ENCODE measurements around the gene OR52H1. TPM values are rescaled to one million over a fixed set of nuclear protein-coding genes. Genes with fewer than 3 reads are reported as not detected.
"Not testable (repeated sequence)": the region's sequence is repeated elsewhere in the genome, so short reads cannot be mapped to it uniquely, and the experiment has no call there.

The OR52H1 gene
- total RNA-seq (2014; rRNA removed; shearing (Covaris generic)): not detected in 2 replicates

- no peaks in the 10 kb centered on the region for H3K9me3 ChIP-seq (replicated peaks)
- no peak for DNase-seq (ENCODE audit: low read depth in 1 of 2, low spot score in 2 of 2)
- H3K27me3 ChIP-seq (replicated peaks): no peaks in the 10 kb centered on the region
- no peak within 1 kb of the TSS for H3K27ac ChIP-seq
- no peak within 1 kb of the TSS for H3K4me3 ChIP-seq
- peaks cover 11% of the 10 kb centered on the region; the same call in 1 of the 2 replicates for H3K4me1 ChIP-seq (replicated peaks)
- H3K36me3 ChIP-seq: no peaks in the 10 kb centered on the region
Observed at GRCh38 chr11:5548440-5548839, at the start of gene OR52H1. OR52H1 (minus strand) TSS chr11:5548540; CDS start chr11:5545505, 3,035 bp downstream.

GRCh38 chr11:5597953-5598352, 49.6 kb upstream of the OR52H1 start:
- DNase-seq (ENCODE audit: low read depth in 1 of 2, low spot score in 2 of 2): no peak

DNA sequence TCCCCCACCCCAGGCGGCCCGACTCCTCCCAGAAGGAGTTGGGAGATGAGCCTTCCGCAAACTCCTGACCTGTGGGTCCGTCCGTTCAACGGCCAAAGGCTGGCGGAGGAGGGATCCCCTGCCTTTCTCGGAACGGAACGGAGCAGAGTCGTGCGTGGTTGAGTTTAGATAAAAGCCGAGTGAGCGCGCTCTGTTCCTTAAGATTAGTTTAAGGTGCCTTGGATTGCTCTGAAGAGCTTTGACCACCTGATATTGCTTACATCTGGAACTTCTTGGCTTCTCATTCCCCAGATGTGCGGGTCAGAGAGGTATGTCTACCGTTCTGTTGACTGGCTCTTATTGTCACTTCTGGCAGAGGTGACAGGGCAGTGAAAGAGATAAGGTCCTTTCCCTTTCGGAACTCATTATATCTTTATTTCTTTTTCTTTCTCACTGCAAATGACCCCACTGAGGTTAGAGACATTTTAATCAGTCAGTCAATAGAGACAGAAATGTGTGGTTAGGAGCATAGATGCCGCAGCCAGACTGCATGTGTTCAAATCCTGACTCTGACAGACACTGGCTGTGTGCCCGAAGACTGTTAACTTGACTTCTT, 48.4 kb upstream of the OR52H1 start, which contains the start of gene TRIM6:
Gene TRIM6, plus strand, starts transcription at position 31 of the 595 bp plus-strand sequence. Its CDS starts 261 bp downstream, at position 292.
- Histone ChIP-seq H3K36me3 (no peaks in the 10 kb centered on the region), H3K4me1 (replicated peaks) (peaks cover 36% of the 10 kb centered on the region), H3K9me3 (replicated peaks) (no peaks in the 10 kb centered on the region), H3K27ac (peak within 1 kb of the TSS; percentile 67), H3K27me3 (replicated peaks) (no peaks in the 10 kb centered on the region), H3K4me3 (peak within 1 kb of the TSS; percentile 52)
- peak; percentile 69 to 80 for DNase-seq (ENCODE audit: low read depth in 1 of 2, low spot score in 2 of 2)

More at GRCh38 chr11:5597953-5598352, 49.6 kb upstream of the OR52H1 start:
- Histone ChIP-seq H3K9me3 (replicated peaks) (no peaks in the 10 kb centered on the region), H3K27ac (no peak overlapping the region), H3K36me3 (no peaks in the 10 kb centered on the region), H3K4me1 (replicated peaks) (peaks cover 43% of the 10 kb centered on the region), H3K27me3 (replicated peaks) (no peaks in the 10 kb centered on the region), H3K4me3 (peak overlapping the region; percentile 52)

DNA sequence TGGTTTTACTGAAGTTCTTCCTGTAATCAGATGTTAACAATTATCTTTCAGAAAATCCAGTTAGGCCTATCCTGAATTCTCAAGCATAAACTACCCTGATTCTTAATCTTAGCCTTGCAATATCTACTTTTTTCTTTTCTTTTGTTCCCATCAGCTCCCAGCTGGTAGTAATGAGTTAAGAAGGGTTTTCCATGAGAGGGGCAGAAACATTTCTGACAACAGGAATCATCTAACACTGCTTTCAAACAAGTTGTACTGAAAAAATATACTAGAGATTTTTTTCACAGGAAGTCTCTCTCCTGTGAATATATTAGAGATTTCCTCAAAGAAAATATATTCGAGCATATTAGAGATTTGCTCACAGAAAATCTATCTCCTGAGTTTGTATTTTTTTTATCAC, 44.8 kb upstream of the OR52H1 start:
- Histone ChIP-seq H3K36me3 (no peaks in the 10 kb centered on the region), H3K4me1 (replicated peaks) (peaks cover 22% of the 10 kb centered on the region), H3K27ac (no peak overlapping the region), H3K9me3 (replicated peaks) (no peaks in the 10 kb centered on the region), H3K4me3 (no peak overlapping the region), H3K27me3 (replicated peaks) (no peaks in the 10 kb centered on the region)
- no peak for DNase-seq (ENCODE audit: low read depth in 1 of 2, low spot score in 2 of 2)

- no peak for DNase-seq (ENCODE audit: low read depth in 1 of 2, low spot score in 2 of 2)
- no peaks in the 10 kb centered on the region for H3K36me3 ChIP-seq
- no peak overlapping the region for H3K4me3 ChIP-seq
- peaks cover 17% of the 10 kb centered on the region for H3K4me1 ChIP-seq (replicated peaks)
- no peak overlapping the region for H3K27ac ChIP-seq
- H3K9me3 ChIP-seq (replicated peaks): no peaks in the 10 kb centered on the region
- H3K27me3 ChIP-seq (replicated peaks): no peaks in the 10 kb centered on the region
Observed at GRCh38 chr11:5592615-5593014, 44.3 kb upstream of the OR52H1 start.

DNA sequence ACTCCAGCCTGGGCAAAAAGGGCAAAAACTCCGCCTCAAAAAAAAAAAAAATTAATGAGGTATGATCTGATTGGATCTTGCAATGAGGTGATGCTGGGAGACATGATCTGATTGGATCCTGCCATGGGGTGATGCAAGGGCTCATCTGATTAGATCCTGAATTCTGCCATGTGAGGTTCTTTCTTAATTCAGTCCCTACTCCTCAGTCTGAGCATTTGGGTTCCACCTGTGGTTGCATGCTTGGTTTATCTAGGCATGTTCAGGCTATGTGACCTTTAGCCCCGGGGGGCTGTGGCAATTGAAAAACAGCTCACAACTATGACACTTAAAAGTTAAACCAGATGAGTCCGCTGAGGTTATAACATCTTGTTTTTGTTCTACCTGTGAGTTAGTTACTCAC, 43.3 kb upstream of the OR52H1 start:
- H3K9me3 ChIP-seq (replicated peaks): no peaks in the 10 kb centered on the region
- H3K4me1 ChIP-seq (replicated peaks): peaks cover 7% of the 10 kb centered on the region
- no peak overlapping the region for H3K4me3 ChIP-seq
- H3K36me3 ChIP-seq: no peaks in the 10 kb centered on the region
- no peak overlapping the region for H3K27ac ChIP-seq
- DNase-seq (ENCODE audit: low read depth in 1 of 2, low spot score in 2 of 2): no peak
- H3K27me3 ChIP-seq (replicated peaks): no peaks in the 10 kb centered on the region

- not testable (repeated sequence) for H3K4me1 ChIP-seq (replicated peaks); H3K27me3 ChIP-seq (replicated peaks); H3K9me3 ChIP-seq (replicated peaks); H3K4me3 ChIP-seq; H3K36me3 ChIP-seq; H3K27ac ChIP-seq; DNase-seq (ENCODE audit: low read depth in 1 of 2, low spot score in 2 of 2)
Observed at GRCh38 chr11:5589906-5590305, 41.6 kb upstream of the OR52H1 start.

DNA sequence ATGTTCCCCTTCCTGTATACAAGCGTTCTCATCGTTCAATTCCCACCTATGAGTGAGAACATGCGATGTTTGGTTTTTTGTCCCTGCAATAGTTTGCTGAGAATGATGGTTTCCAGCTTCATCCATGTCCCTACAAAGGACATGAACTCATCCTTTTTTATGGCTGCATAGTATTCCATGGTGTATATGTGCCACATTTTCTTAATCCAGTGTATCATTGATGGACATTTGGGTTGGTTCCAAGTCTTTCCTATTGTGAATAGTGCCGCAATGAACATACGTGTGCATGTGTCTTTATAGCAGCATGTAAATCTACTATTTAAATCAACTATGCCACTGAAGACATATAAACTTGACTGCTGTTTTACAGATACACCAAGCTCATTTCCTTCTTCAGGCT, 36.1 kb upstream of the OR52H1 start:
- H3K27ac ChIP-seq; H3K4me1 ChIP-seq (replicated peaks); DNase-seq (ENCODE audit: low read depth in 1 of 2, low spot score in 2 of 2): not testable (repeated sequence)

GRCh38 chr11:5581014-5581413, 32.7 kb upstream of the OR52H1 start:
- H3K27ac ChIP-seq: no peak overlapping the region
- no peaks in the 10 kb centered on the region for H3K4me1 ChIP-seq (replicated peaks)
- H3K9me3 ChIP-seq (replicated peaks): no peaks in the 10 kb centered on the region
- no peak overlapping the region for H3K4me3 ChIP-seq
- H3K27me3 ChIP-seq (replicated peaks): 0 out of 2 replicates have a peak, but pooled peaks cover 5% of the 10 kb centered on the region
- H3K36me3 ChIP-seq: no peaks in the 10 kb centered on the region
- no peak for DNase-seq (ENCODE audit: low read depth in 1 of 2, low spot score in 2 of 2)

More for the DNA sequence above, 36.1 kb upstream of the OR52H1 start:
- not testable (repeated sequence) for H3K4me3 ChIP-seq; H3K9me3 ChIP-seq (replicated peaks); H3K27me3 ChIP-seq (replicated peaks); H3K36me3 ChIP-seq

DNA sequence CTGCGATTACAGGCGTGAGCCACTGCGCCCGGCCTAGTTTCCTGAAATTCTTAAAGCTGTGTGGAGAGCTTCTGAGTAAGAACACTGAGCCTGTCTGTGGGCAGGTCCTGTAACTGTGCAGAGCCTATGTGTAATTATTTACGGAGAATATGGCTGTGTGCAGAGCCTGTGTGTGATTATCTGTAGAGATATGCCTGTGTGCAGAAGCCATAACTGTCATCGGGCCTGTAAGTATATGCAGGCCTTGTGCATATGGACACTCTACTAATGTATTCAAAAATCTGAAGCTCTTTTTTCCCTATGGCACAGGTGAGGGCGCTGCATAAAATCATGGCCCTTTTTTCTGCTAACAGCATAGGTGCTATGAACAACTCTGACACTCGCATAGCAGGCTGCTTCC, 32.2 kb upstream of the OR52H1 start, which contains the start of gene OR52B6:
Gene OR52B6, plus strand, starts transcription at position 301 of the 400 bp plus-strand sequence. Its CDS starts 0 bp downstream, at position 301.
- H3K27ac ChIP-seq: no peak within 1 kb of the TSS
- no peak within 1 kb of the TSS for H3K4me3 ChIP-seq
- no peaks in the 10 kb centered on the region for H3K4me1 ChIP-seq (replicated peaks)

DNA sequence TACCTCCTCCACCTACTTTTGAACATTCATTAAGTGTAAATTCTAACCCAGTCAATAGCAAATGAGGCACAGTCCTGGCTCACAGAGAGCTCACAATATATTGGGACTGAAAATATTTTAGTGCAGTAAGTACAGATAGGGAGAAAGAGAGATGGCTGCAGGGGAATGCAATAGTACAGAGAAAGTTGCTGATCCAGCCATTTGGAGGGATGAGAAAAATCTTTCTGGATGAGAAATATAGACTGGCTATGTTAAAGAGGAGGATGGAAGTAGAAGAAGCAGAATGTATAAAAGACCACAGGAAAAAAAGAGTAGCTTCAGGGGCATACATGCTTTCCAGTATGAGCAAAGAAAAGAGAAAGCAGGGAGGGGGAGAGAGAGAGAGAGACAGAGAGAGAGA, 28.8 kb upstream of the OR52H1 start:
- no peaks in the 10 kb centered on the region for H3K4me1 ChIP-seq (replicated peaks)
- no peak overlapping the region for H3K27ac ChIP-seq
- H3K36me3 ChIP-seq: no peaks in the 10 kb centered on the region
- H3K9me3 ChIP-seq (replicated peaks): no peaks in the 10 kb centered on the region
- peaks cover 10% of the 10 kb centered on the region; the same call in 1 of the 2 replicates for H3K27me3 ChIP-seq (replicated peaks)
- no peak for DNase-seq (ENCODE audit: low read depth in 1 of 2, low spot score in 2 of 2)
- no peak overlapping the region for H3K4me3 ChIP-seq

More for the DNA sequence above, 32.2 kb upstream of the OR52H1 start, which contains the start of gene OR52B6:
- 0 out of 2 replicates have a peak, but pooled peaks cover 5% of the 10 kb centered on the region for H3K27me3 ChIP-seq (replicated peaks)
- H3K9me3 ChIP-seq (replicated peaks): no peaks in the 10 kb centered on the region
- no peaks in the 10 kb centered on the region for H3K36me3 ChIP-seq
- no peak for DNase-seq (ENCODE audit: low read depth in 1 of 2, low spot score in 2 of 2)

GRCh38 chr11:5575152-5575551, 26.8 kb upstream of the OR52H1 start:
- H3K9me3 ChIP-seq (replicated peaks): no peaks in the 10 kb centered on the region
- no peak for DNase-seq (ENCODE audit: low read depth in 1 of 2, low spot score in 2 of 2)

DNA sequence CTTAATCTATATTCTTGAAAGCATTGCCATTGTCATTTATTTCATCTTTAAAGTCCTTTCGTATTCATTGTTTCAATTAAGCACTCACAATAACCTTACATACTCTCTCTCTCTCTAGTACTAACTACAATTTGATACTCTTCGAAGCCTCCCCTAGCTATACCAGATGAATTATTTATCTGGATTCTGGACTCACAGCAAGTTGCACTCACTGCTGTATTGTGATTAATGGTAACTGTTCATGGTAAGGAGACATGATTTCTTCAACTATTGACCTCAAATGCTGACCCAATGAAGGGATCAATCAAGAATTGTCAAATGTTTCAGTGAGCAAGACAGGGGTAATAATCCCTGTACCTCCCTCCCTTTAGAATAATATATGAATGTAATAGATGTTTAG, 26.3 kb upstream of the OR52H1 start:
- Histone ChIP-seq H3K36me3 (no peaks in the 10 kb centered on the region), H3K9me3 (replicated peaks) (no peaks in the 10 kb centered on the region), H3K4me1 (replicated peaks) (no peaks in the 10 kb centered on the region), H3K27me3 (replicated peaks) (peaks cover 10% of the 10 kb centered on the region; the same call in 1 of the 2 replicates), H3K27ac (no peak overlapping the region), H3K4me3 (no peak overlapping the region)
- no peak for DNase-seq (ENCODE audit: low read depth in 1 of 2, low spot score in 2 of 2)

More at GRCh38 chr11:5575152-5575551, 26.8 kb upstream of the OR52H1 start:
- Histone ChIP-seq H3K4me3 (no peak overlapping the region), H3K27me3 (replicated peaks) (peaks cover 10% of the 10 kb centered on the region; the same call in 1 of the 2 replicates), H3K4me1 (replicated peaks) (no peaks in the 10 kb centered on the region), H3K27ac (no peak overlapping the region), H3K36me3 (no peaks in the 10 kb centered on the region)

DNA sequence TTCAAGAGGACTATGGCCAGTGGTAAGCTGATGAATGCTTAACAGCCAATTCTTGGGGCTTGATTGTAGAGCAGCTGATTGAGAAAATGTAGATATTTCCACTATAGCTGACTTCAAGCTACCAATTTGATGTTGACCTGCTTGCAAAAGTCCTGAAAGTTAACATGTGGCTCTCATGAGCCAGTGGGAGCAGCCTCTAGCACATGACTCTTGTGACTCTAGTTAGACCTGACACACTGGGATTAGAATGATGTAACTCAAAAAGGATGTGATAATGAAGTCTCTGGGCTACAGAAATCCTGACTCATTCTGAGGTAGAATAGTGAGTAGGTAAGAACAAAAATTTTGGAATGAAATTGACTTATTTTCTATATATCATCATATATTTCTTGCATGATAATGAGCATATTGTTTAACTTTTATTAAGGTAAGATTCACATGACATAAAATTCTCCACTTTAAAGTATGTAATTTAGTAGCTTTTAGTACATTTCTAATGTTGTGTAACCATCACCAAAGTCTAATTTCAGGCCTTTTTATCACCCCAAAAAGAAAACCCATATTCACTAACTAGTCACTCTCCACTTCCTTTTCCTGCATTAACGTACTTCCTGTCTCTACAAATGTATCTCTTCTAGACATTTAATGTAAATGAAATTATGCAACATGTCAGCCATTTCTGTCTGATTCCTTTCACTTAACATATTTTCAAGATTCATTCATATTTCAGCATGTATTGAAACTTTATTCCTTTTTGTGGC, 16.1 kb upstream of the OR52H1 start:
- Histone ChIP-seq H3K9me3 (replicated peaks) (no peaks in the 10 kb centered on the region), H3K27ac (no peak overlapping the region), H3K4me3 (no peak overlapping the region), H3K27me3 (replicated peaks) (no peaks in the 10 kb centered on the region; the same call in 1 of the 2 replicates), H3K4me1 (replicated peaks) (no peaks in the 10 kb centered on the region), H3K36me3 (no peaks in the 10 kb centered on the region)
- no peak for DNase-seq (ENCODE audit: low read depth in 1 of 2, low spot score in 2 of 2)
